Measurements from ENCODE around the gene ADGRB3. TPM values are rescaled to one million over a fixed set of nuclear protein-coding genes. Genes with fewer than 3 reads are reported as not detected.

The ADGRB3 gene
- total and polyA plus RNA-seq, 2 donors (not counting 1 experiment from before 2014, with no cell fraction given), result not detected

- no peak overlapping the region for H3K4me2 ChIP-seq (replicated peaks; ENCODE audit: low read depth, low read length, poor library complexity, severe bottlenecking)
- ChIA-PET CTCF (no interaction called here), POLR2A (no interaction called here)
- no peaks in the 10 kb centered on the region for H3K27me3 ChIP-seq (replicated peaks in 1 of 4; ENCODE audit: control extremely low read depth in 1 of 4, control insufficient read depth in 3 of 4, insufficient read depth in 4 of 4, low read length in 3 of 4)
- WGBS (ENCODE audit: insufficient coverage), result 72% methylated on average over 2 of the region's 5 CpGs
- Mint-ChIP-seq H3K4me1 (no peaks in the 10 kb centered on the region), H3K9me3 (ENCODE audit: insufficient read depth) (no peaks in the 10 kb centered on the region), H3K4me3 (no peak overlapping the region), H3K27ac (no peak overlapping the region), H3K27me3 (no peaks in the 10 kb centered on the region)
- H4K20me1 ChIP-seq (ENCODE audit: control insufficient read depth, insufficient read depth, low read length, poor library complexity, severe bottlenecking), result no peaks in the 10 kb centered on the region
- no peaks in the 10 kb centered on the region for H3K79me2 ChIP-seq (ENCODE audit: control insufficient read depth, insufficient read depth, low read length)
- H3K4me1 ChIP-seq (ENCODE audit: control insufficient read depth in 2 of 2, insufficient read depth in 2 of 2, low read length in 2 of 2), result no peaks in the 10 kb centered on the region
- H3K36me3 ChIP-seq (replicated peaks in 1 of 2; ENCODE audit: control extremely low read depth in 1 of 2, control insufficient read depth in 1 of 2, extremely low read depth in 1 of 2, insufficient read depth in 2 of 2, low read length in 1 of 2), result no peaks in the 10 kb centered on the region
- no peak for ATAC-seq (ENCODE audit: low read depth)
- no peak overlapping the region for H3K4me3 ChIP-seq (ENCODE audit: control extremely low read depth in 1 of 5, extremely low read depth in 1 of 5, insufficient read depth in 1 of 5, low read depth in 2 of 5, low read length in 4 of 5)
- H2AFZ ChIP-seq (ENCODE audit: insufficient read depth, low read depth, low read length, poor library complexity, severe bottlenecking), result no peak overlapping the region
- H3K9ac ChIP-seq (ENCODE audit: low read length), result no peak overlapping the region
- TF ChIP-seq EZH2 (IDR thresholded peaks at IDR 0.05; ENCODE audit: borderline replicate concordance, insufficient read depth, low read depth, low read length, poor library complexity, severe bottlenecking) (no peak), CTCF (IDR thresholded peaks at IDR 0.05) (no peak)
- intact Hi-C loops (cut with micrococcal nuclease), result no loop called here
- no peak for DNase-seq
- no peaks in the 10 kb centered on the region for H3K9me3 ChIP-seq (ENCODE audit: control extremely low read depth in 1 of 3, control insufficient read depth in 2 of 3, insufficient read depth in 1 of 3, low read length in 2 of 3)
- no peak overlapping the region for H3K27ac ChIP-seq (ENCODE audit: low read length in 2 of 2)
Measured at GRCh38 chr6:69294407-69294806, 659.3 kb downstream of the ADGRB3 start.

GRCh38 chr6:69294862-69295261 is 659.8 kb downstream of the ADGRB3 start:
- H3K4me2 ChIP-seq (replicated peaks; ENCODE audit: low read depth, low read length, poor library complexity, severe bottlenecking), result no peak overlapping the region
- WGBS (ENCODE audit: insufficient coverage), result no CpG with 5 or more reads among the region's 4 CpGs
- POLR2A ChIA-PET, result no interaction called here
- no peaks in the 10 kb centered on the region for H4K20me1 ChIP-seq (ENCODE audit: control insufficient read depth, insufficient read depth, low read length, poor library complexity, severe bottlenecking)
- ATAC-seq (ENCODE audit: low read depth) (no peak), DNase-seq (no peak)
- H3K36me3 ChIP-seq (replicated peaks in 1 of 2; ENCODE audit: control extremely low read depth in 1 of 2, control insufficient read depth in 1 of 2, extremely low read depth in 1 of 2, insufficient read depth in 2 of 2, low read length in 1 of 2), result no peaks in the 10 kb centered on the region
- H3K9me3 Mint-ChIP-seq (ENCODE audit: insufficient read depth), result no peaks in the 10 kb centered on the region
- no peaks in the 10 kb centered on the region for H3K27me3 Mint-ChIP-seq
- no peak overlapping the region for H3K4me3 Mint-ChIP-seq
- no peak overlapping the region for H3K9ac ChIP-seq (ENCODE audit: low read length)
- no peak overlapping the region for H3K27ac ChIP-seq (ENCODE audit: low read length in 2 of 2)
- H3K4me1 Mint-ChIP-seq, result no peaks in the 10 kb centered on the region
- H3K4me3 ChIP-seq (ENCODE audit: control extremely low read depth in 1 of 5, extremely low read depth in 1 of 5, insufficient read depth in 1 of 5, low read depth in 2 of 5, low read length in 4 of 5), result no peak overlapping the region
- H3K27me3 ChIP-seq (replicated peaks in 1 of 4; ENCODE audit: control extremely low read depth in 1 of 4, control insufficient read depth in 3 of 4, insufficient read depth in 4 of 4, low read length in 3 of 4), result no peaks in the 10 kb centered on the region
- CTCF ChIA-PET, result no interaction called here
- no peak overlapping the region for H2AFZ ChIP-seq (ENCODE audit: insufficient read depth, low read depth, low read length, poor library complexity, severe bottlenecking)
- intact Hi-C loops (cut with micrococcal nuclease), result no loop called here
- H3K27ac Mint-ChIP-seq, result no peak overlapping the region
- H3K79me2 ChIP-seq (ENCODE audit: control insufficient read depth, insufficient read depth, low read length), result no peaks in the 10 kb centered on the region
- H3K9me3 ChIP-seq (ENCODE audit: control extremely low read depth in 1 of 3, control insufficient read depth in 2 of 3, insufficient read depth in 1 of 3, low read length in 2 of 3), result no peaks in the 10 kb centered on the region
- no peak for TF ChIP-seq CTCF (IDR thresholded peaks at IDR 0.05)
- no peak for TF ChIP-seq EZH2 (IDR thresholded peaks at IDR 0.05; ENCODE audit: borderline replicate concordance, insufficient read depth, low read depth, low read length, poor library complexity, severe bottlenecking)
- H3K4me1 ChIP-seq (ENCODE audit: control insufficient read depth in 2 of 2, insufficient read depth in 2 of 2, low read length in 2 of 2), result no peaks in the 10 kb centered on the region
